NCI-H1092 (cell line): ENCODE measurements around the gene NDUFB7.
"Not testable (repeated sequence)": the region's sequence is repeated elsewhere in the genome, so short reads cannot be mapped to it uniquely, and the experiment has no call there.

Experiments
- DNase-seq: peaks from one replicate; lab custom pipeline; 2025; lab: John Stamatoyannopoulos, UW

Gene NDUFB7

DNA sequence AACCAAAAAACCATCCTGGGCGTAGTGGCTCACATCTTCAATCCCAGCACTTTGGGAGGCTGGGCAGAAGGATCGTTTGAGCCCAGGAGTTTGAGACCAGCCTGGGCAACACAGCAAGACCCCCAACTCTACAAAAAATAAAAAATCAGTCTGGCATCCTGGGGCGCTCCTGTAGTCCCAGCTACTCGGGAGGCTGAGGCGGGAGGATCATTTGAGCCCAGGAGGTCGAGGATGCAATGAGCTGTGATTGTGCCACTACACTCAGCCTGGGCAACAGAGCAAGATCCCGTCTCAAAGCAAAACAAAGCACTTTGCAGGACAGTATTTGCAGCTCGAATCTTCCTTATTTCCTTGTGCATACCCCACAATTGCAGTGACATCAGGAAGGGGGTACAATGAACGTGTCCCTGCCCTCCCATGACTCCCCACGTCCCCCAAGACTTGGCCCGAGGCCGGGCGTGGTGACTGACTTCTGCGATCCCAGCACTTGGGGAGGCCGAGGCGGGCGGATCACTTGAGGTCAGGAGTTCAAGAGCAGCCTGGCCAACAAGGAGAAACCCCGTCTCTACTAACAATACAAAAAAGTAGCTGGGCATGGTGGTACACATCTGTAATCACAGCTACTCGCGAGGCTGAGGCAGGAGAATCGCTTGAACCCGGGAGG, 870 bp downstream of the NDUFB7 start:
- DNase-seq: no peak

DNA sequence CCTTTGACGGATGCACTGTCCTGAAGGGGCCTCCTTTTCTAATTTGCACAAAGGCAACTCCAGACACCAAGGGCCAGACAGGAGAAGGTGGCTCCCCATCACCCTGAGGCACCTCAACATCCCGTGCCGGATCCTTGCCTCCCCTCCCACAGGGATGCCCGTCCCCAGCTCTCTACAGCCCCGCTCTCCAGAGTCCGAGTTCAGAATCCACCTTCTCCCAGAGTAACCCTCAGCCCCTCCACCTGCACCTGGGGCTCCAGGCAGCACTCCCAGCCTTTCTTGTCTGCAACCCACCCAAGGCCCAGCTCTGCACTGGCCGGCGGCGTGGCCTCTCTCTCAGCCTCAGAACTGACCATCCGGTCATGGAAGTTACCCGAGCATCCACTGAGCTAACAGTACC, 4.8 kb downstream of the NDUFB7 start:
- no peak for DNase-seq

DNA sequence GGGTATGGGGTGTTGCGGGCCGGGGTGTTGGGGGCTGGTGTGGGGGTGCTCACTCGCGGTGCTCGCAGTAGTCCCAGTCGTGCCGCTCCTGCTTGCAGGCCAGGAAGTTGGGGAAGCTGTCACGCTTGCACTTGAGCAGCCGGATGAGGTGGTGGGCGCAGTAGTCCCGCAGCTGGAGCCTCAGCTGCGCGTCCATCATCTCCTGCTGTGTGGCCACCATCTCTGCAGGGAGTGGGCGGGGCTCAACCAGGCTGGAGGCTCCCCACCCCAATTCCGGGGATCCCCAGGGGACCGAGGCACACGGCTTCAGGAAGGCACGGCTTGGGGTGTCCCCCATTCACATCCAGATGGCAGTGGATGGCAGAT, 5.2 kb downstream of the NDUFB7 start:
- no peak for DNase-seq

DNA sequence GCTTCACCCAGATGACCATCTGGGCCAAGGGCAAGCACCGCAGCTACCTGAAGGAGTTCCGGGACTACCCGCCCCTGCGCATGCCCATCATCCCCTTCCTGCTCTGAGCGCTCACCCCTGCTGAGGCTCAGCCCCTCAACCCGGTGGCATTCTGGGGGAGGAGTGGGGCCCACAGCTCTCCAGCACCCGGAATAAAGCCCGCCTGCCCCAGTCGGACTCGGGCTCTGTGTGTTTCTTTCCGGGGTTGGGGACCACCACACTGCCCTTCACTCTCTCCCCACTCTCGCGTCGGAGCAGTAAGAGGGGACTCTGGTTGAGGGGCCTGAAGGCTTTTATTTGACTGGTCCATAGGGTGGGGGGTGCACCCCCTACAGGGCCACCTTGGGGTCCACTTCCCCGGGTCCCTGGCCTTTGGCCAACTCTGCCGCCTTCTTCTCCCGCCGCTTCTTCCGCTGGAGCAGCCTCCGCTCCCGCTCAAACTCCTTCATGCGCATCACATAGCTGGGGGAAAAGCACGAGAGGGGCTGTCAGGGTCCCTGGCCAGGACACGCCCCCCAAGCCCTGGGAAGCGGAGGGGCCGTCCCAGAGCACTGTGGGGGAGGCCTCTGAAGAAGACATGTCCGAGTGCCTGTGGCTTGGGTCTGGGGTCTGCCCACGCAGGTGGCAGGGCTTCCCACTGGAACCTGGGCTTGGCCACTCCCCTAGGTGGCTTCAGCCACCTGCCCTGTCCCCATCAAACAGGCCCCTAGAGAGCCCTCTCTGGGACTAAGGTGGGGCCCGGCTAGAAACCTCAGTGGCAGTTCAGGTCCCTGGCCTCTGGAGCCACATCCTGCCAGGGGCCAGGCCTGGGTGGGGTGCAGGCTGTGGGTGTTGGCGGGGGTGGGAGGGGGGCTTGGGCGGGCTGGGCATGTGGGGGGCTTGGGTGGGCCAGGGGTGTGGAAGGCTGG, 5.8 kb downstream of the NDUFB7 start:
- DNase-seq: no peak

DNA sequence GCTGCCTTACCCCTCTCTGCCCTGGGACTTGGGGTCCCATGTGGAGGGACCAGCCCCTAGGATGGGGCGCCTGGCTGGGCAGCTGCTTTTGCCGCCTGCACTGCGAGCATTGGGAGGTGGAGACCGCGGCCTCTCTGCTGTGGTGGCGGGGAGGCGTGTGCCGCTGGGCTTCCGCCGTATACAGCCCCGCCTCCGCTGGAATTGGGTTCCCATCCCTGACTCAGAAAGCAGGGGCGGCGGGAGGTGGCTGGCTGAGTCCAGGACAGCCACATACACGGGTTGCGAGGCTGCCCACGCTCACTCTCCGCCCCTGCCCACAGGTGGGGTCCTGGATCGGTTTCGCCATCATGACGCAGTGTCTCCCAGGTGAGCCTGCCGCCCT, 6.6 kb downstream of the NDUFB7 start:
- no peak for DNase-seq

DNA sequence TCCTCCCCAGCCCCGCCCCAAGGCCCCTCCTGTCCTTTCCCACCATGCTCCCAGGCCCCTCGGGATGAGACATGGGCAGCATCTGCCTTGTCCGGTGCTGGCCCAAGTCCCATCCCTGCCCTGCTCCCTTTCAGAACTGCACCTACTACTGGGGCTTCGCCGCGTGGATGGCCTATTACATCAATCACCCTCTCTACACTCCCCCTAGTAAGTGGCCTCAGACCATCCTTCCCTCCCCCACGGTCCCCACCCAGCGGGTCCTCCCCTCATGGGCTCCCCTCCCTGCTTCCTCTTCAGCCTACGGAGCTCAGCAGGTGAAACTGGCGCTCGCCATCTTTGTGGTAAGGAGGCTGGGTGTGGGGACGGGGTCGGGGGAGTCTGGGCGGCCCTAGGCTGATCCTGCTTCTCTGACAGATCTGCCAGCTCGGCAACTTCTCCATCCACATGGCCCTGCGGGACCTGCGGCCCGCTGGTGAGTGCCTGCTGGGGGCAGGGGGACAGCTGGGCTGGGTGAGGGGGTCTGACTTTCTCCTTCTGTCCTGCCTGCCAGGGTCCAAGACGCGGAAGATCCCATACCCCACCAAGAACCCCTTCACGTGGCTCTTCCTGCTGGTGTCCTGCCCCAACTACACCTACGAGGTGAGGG, 7.1 kb downstream of the NDUFB7 start:
- DNase-seq: not testable (repeated sequence)

DNA sequence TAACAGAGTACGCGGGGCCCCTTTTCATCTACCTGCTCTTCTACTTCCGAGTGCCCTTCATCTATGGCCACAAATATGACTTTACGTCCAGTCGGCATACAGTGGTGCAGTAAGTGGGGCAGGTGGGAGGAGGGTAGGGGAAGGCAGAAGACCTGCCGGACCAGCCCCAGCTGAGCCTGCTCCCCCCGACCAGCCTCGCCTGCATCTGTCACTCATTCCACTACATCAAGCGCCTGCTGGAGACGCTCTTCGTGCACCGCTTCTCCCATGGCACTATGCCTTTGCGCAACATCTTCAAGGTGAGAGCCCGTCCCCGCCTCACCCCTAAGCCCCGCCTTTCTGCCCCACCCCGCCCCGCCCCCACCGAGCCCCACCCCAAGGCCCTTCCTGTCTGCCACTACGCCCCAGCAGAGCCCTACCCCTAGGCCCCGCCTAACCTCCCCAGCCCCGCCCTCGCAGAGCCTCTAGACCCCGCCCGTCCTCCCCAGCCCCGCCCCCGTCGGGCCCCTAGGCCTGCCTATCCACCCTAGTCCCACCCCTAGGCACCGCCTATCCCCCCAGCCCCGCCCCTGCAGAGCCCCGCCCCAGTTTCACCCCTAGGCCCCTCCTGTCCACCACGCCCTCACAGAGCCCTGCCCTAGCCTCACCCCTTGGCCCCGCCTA, 7.7 kb downstream of the NDUFB7 start:
- DNase-seq: no peak

DNA sequence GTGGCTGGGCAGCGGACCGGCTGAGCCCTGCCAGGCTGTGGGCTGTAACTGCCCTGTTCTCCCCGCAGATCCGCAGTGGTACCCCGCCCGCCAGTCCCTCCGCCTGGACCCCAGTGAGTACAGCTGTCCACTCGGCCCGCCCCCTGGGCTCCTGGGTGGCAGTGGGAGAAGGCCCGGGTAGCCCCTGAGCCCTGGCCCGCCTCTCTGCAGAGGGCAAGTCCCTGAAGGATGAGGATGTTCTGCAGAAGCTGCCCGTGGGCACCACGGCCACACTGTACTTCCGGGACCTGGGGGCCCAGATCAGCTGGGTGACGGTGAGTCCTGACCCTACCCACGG, 8.3 kb downstream of the NDUFB7 start:
- DNase-seq: no peak

DNA sequence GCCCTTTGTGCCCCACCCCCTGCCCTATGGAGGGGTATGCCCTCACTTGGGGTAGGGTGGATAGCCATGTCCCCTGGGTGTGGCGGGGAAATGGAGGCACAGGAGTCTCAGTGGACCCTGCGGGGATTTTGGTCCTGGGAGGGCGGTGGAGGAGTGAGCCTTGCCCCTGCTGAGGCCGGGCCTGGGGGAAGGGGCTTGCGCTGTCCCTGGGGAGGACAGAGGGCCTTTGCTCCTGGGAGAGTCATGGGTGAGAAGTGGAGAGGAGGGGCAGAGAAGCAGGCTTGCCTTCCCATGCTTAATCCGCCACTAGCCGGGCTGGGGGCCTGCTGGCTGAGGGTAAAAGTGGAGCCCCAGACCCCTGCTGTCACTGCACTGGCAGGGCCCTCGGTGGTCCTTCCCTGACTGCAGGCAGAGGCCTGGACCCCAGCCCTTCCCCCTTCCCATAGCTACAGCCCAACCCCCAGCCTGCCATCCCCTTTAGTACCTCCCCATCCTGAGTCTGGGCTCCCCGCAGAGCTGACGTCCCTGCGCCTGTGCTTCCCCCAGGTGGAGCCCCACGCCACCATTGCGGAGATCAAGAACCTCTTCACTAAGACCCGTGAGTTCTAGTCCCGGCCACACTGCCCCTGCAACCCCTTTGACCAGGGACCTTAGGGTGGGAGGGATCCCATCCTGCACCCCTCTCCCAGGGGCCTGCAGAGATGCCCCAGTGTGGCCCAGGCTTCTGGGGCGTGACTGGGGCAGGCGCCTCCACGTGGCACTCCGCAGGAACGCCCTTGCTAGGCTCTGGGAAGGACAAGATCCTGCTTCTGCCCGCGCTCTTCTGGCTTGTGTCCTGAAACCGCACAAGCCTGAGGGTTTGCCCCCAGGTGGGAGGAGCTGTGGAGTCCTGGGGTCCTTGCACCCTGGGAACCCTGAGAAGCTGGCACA, 8.9 kb downstream of the NDUFB7 start:
- DNase-seq: no peak

DNA sequence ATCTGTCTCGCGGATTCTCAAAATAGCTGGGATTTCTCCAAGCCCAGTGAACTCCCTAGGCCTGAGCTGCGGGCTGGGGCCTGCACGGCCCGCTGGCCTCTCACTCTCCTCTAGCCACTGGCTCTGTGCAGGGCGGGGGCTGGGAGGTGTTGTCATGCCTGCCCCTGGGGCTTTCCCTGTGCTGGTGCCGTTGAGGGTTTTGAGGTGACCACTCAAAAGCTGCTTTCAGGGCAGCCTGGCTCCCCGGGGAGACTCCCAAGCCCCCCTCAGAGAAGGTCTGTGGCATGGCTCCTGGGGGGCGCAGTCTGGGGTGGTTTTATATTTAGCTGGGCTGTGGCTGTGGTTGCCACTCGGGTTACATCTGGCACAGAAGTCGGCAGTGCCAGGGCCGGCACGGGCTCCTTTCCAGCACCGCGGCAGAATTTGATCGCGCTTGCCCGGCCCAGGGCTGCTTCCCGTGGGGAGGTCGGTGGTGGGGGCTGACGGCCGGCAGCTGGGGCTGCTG, 10.0 kb downstream of the NDUFB7 start:
- DNase-seq: no peak

DNA sequence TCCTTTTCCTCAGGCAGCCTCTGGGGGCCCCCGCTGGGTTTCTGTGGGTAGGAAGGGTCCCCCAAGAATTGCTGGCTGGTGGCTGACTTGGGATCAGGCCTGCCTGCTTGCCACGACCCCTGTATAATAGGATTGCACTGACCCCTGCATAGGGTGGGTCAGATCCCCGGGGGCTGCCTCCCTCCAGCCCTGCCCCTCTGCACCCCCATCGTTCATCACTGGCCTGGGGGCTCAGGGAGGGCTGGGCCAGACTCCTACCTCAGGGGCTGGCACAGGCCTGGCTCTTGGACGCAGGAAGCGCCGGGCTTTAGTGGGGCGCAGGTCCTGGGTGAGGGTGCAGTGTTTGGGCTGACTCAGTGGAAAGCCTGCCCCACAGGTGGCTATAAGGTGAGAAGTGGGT, 10.6 kb downstream of the NDUFB7 start:
- no peak for DNase-seq

DNA sequence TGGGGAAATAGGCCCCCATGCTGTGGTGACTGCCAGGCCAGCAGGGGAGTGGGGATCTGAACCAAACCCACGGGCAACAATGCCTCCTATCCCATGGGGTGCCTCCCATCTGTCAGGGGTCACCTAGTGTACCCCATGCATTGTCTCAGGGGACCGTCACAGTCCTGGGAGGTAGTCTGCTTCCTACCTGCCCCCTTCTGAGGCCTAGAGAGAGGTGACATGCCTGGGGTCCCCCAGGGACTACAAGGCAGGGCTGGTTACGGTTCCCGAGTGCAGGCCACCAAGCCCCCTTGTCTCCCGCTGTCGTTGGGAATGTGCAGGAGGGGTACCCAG, 11.1 kb downstream of the NDUFB7 start:
- DNase-seq: no peak

DNA sequence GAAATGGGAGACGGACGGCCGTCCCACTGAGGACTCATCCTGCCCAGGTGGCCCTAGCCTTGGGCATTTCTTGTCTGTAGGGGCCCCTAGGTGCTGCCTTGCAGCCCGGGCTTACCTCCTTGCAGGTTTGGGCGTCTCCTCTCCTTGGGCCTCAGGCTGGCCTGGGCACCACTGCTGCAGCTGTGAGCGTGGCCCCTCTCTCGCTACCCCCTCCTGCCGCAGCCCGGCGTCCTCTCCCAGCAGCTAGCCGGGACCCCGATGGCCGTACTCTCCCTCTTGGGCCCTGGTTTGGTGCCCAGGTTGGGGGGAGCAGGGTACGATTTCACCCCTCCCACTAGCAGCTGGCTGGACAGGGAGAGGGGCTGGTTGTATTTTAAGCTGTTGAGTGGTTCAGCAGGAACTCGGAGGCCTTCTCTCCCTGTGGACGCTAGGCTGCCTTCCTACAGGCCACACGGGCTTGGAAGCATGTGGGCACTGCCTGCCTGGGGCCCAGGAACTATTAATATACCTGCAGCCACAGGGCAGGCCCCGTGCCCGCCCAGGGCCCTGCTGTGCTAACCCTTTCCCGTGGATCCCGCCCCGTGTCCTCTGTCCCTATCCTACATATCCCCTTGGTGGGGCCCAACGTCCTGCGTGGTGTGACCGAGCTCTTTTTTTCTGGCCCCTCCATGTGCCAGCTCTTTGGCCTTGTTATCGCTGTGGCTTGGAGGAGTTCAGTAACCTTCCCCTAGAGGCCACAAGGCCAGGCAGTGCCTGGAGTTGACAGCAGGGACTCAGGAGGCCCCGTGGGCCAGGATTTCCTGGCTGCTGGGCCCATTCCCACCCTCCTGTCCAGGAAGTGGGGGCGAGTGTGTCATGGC, 11.7 kb downstream of the NDUFB7 start:
- DNase-seq: no peak

DNA sequence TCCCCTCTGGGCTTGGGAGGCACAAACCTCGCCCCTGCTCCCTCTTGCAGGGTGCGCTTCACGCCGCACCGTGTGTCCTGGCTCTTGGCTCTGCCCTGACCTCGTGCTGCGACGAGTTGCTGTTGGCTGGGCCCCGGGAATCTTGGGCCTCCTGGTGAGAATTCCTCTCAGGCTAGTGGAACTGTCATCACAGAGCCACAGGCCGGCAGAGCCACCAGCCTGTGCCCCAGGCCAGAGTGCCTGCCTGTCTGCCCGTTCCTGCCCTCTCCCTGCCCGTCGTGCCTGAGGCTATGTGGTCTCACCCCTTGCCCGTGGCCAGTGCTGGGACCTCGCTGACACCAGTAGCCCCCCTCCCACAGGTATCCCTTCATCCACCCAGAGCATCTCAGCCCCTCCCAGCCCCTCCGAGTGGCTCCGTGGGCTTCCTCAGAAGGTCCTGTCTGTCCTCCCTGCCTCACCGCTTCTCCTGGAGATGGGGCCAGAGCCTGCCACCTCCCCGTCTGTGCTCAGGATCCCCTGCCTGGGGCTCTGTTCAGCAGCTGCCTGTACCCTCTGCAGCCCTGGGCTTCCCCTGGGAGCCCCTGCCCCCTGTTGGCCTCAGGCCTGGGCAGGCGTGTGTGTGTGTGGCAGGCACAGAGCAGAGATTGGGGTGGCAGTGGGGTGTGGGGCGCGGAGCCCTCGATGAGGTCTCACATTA, 13.3 kb downstream of the NDUFB7 start:
- no peak for DNase-seq

DNA sequence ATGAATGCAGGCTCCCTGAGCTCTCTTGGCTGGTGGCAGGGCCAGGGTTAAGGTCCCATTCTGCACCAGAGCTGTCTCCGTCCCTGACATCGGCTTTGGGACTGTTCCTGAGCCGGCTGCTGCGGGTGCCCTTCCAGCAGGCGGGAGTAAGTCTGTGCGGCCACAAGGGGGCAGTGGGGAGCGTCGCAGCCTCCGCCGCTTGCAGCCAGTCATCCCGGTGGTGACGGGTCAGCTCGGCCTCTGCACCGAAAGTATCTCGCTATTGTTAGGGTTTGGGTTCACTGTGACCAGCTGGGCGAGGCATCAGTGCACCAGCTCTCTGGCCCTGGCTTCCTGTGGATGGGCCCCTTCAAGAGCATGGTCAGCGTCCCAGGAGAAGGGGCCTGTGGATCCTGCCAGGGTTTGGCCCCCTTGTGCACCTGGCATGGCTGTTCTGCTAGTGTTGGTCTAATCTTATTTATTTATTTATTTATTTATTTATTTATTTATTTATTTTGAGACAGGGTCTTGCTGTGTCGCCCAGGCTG, 15.1 kb downstream of the NDUFB7 start:
- peak; percentile 34 for DNase-seq

DNA sequence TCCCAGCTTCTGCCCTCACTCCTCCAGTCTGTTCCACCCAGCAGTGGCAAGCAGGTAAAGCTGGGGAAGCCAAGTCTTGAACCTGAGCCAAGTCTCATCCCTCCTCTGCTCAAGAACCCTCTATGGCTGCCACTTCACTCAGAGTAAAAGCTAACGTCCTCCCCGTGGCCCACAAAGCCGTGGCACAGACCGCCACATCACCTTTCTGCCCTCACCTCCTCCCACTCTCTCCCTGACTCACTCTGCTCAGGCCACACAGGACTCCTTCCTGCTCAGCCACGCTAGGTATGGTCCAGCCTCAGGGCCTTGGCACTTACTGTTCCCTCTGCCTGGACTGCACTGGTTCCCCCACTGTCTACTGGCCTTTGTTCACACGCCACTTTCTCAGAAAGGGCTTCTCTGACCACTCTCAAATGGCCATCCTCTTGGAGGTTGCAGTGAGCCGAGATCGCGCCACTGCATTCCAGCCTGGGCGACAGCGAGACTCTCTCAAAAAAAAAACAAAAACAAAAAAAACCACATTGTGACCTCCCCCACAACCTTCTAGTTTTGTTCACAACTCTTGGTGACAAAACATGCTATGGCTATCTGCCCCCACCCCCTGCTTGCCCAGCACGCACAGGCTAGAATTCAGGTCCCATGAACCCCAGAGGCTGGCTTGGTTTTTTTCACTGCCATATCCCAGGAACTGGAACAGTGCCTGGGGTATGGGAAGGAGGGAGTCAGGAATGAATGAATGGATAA, 15.8 kb downstream of the NDUFB7 start:
- DNase-seq: no peak

DNA sequence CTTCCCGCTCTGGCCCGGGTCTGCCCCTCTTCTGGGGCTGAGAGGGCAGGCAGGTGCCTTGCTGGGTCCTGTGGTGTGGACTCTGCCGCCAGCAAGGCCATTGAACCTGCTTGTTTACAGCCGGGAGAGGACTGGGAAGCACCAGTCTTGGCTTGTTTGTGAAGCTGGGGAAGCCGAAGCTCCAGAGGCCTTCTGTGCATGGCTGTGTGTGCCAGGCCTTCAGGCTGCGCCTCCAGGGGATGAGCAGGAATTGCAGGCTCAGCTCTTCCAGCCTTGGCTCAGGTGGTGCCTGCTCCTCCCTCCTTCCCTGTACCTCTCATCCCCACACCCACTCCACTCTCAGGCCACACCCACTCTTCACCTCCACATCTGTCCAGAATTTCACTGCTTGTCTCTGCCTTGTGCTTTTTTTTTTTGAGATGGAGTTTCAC, 17.5 kb downstream of the NDUFB7 start:
- DNase-seq: no peak

DNA sequence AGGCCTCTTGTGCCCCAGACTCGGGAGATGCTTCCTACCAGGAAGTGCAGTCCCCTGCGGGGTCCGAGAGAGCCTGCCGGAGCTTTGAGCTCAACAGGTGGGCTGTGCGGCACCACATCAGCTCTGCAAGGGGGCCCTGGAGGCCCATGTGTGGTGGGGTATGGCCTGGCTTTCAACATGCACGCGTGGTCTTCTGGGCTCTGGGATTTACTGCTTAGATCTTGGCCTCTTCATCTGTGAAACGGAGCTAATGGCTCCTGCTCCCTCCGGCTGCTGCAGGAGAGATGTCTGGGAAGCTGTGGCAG, 18.0 kb downstream of the NDUFB7 start:
- no peak for DNase-seq
